Measurements from ENCODE around the gene LSM7.

DNA sequence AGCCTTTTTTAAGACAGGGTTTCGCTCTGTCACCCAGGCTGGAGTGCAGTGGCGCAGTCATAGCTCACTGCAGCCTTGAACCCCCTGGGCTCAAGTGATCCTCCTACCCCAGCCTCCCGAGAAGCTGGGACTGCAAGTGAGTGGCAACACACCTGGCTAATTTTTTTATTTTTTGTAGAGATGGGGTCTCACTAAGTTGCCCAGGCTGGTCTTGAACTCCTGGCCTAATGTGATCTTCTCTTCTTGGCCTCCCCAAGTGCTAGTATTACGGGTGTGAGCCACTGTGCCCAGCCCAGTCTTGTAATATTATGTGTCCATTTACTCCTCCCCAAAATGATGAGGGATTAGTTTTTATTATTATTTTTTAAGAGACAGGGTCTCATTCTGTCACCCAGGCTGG is 17.3 kb downstream of the LSM7 start:
- TF ChIP-seq POLR2A (IDR thresholded peaks at IDR 0.05; ENCODE audit: low read length) = no peak
- no peak for TF ChIP-seq GATA1 (IDR thresholded peaks at IDR 0.05; ENCODE audit: low read depth, low read length)

Data from erythroblast (primary cell).